Natural killer cell treated with Interleukin-12 subunit alpha and Interleukin-12 subunit beta and Interleukin-15 and Interleukin-18, amount 100 ng/mL, for 72 hours (primary cell): ENCODE results near the gene MTHFD2L. TPM values are rescaled to one million over a fixed set of nuclear protein-coding genes. Genes with fewer than 3 reads are reported as not detected.

Source experiments
- ATAC-seq, 2 donors: fragments of 150-1000 bp; cut with Tn5 transposase in 1 of 2; sonication (Bioruptor Pico), chemical (Tn5 transposase) in 1 of 2; 2 replicates each; pipeline ENCODE4 v1.10.0; 2021
- DNase-seq: peaks from one replicate; pipeline ENCODE4 v3.0.0; 2022; ENCODE audit warnings: low spot score
- H3K27ac Mint-ChIP-seq, 2 donors: 1 replicate in 1 of 2; 2 replicates in 1 of 2; pipeline ENCODE4 v1.8.0; 2022; ENCODE audit warnings: mixed read lengths in 2 of 2, mild to moderate bottlenecking in 1 of 2, moderate library complexity in 1 of 2
- H3K27me3 Mint-ChIP-seq, 2 donors: 1 replicate in 1 of 2; 2 replicates in 1 of 2; pipeline ENCODE4 v1.8.0; 2022; ENCODE audit warnings: mixed read lengths in 2 of 2
- H3K36me3 Mint-ChIP-seq: one replicate; pipeline ENCODE4 v1.8.0; 2022; ENCODE audit warnings: mixed read lengths
- H3K4me1 Mint-ChIP-seq, 2 donors: 1 replicate in 1 of 2; 2 replicates in 1 of 2; pipeline ENCODE4 v1.8.0; 2022; ENCODE audit warnings: low read depth in 2 of 2, mixed read lengths in 2 of 2, mild to moderate bottlenecking in 1 of 2
- H3K4me3 Mint-ChIP-seq: one replicate; pipeline ENCODE4 v1.8.0; 2022; ENCODE audit warnings: mixed read lengths
- H3K9me3 Mint-ChIP-seq: 2 replicates; pipeline ENCODE4 v1.8.0; 2022; ENCODE audit warnings: mixed read lengths
- total RNA-seq, 2 donors: library from RNA; stranded (reverse); gene quantifications; one replicate each; pipeline ENCODE4 v1.2.3, GENCODE V29; 2022

The MTHFD2L gene
- total RNA-seq, 2 donors from 2014 or later, result 8.4 to 14.5 TPM

GRCh38 chr4:74260036-74260435, 102.1 kb downstream of the MTHFD2L start:
- Mint-ChIP-seq H3K4me3 (no peak overlapping the region), H3K36me3 (no peaks in the 10 kb centered on the region)

GRCh38 chr4:74262522-74262921, 104.6 kb downstream of the MTHFD2L start:
- no peaks in the 10 kb centered on the region for H3K9me3 Mint-ChIP-seq
- H3K27me3 Mint-ChIP-seq, result no peaks in the 10 kb centered on the region
- no peak overlapping the region for H3K27ac Mint-ChIP-seq
- H3K4me3 Mint-ChIP-seq, result no peak overlapping the region
- ATAC-seq, result no peak
- H3K36me3 Mint-ChIP-seq, result no peaks in the 10 kb centered on the region
- no peak for DNase-seq
- no peaks in the 10 kb centered on the region for H3K4me1 Mint-ChIP-seq

More at GRCh38 chr4:74260036-74260435, 102.1 kb downstream of the MTHFD2L start:
- Mint-ChIP-seq H3K27ac (no peak overlapping the region), H3K27me3 (no peaks in the 10 kb centered on the region), H3K9me3 (no peaks in the 10 kb centered on the region), H3K4me1 (no peaks in the 10 kb centered on the region)
- ATAC-seq, result no peak
- no peak for DNase-seq

GRCh38 chr4:74263551-74263950, 105.6 kb downstream of the MTHFD2L start:
- H3K36me3 Mint-ChIP-seq, result no peaks in the 10 kb centered on the region
- DNase-seq (no peak), ATAC-seq (no peak)
- no peak overlapping the region for H3K27ac Mint-ChIP-seq
- no peaks in the 10 kb centered on the region for H3K9me3 Mint-ChIP-seq
- no peaks in the 10 kb centered on the region for H3K27me3 Mint-ChIP-seq
- H3K4me1 Mint-ChIP-seq, result no peaks in the 10 kb centered on the region
- no peak overlapping the region for H3K4me3 Mint-ChIP-seq

- DNase-seq (no peak), ATAC-seq (no peak)
- Mint-ChIP-seq H3K4me1 (no peaks in the 10 kb centered on the region), H3K27me3 (no peaks in the 10 kb centered on the region), H3K27ac (no peak overlapping the region), H3K36me3 (no peaks in the 10 kb centered on the region), H3K4me3 (no peak overlapping the region), H3K9me3 (no peaks in the 10 kb centered on the region)
Measured at GRCh38 chr4:74266081-74266480, 108.2 kb downstream of the MTHFD2L start.

GRCh38 chr4:74267998-74268606, 110.2 kb downstream of the MTHFD2L start:
- DNase-seq, result no peak
- Mint-ChIP-seq H3K36me3 (no peaks in the 10 kb centered on the region), H3K4me3 (no peak overlapping the region), H3K9me3 (no peaks in the 10 kb centered on the region), H3K27ac (no peak overlapping the region), H3K4me1 (no peaks in the 10 kb centered on the region), H3K27me3 (no peaks in the 10 kb centered on the region)
- ATAC-seq, result no peak

GRCh38 chr4:74268643-74269042, 110.7 kb downstream of the MTHFD2L start:
- H3K36me3 Mint-ChIP-seq, result no peaks in the 10 kb centered on the region
- H3K27ac Mint-ChIP-seq, result no peak overlapping the region
- H3K27me3 Mint-ChIP-seq, result no peaks in the 10 kb centered on the region
- H3K9me3 Mint-ChIP-seq, result no peaks in the 10 kb centered on the region
- H3K4me1 Mint-ChIP-seq, result no peaks in the 10 kb centered on the region
- DNase-seq (no peak), ATAC-seq (no peak)
- H3K4me3 Mint-ChIP-seq, result no peak overlapping the region

GRCh38 chr4:74278490-74278889, 120.6 kb downstream of the MTHFD2L start:
- Mint-ChIP-seq H3K4me3 (no peak overlapping the region), H3K4me1 (no peaks in the 10 kb centered on the region), H3K9me3 (no peaks in the 10 kb centered on the region), H3K27me3 (no peaks in the 10 kb centered on the region), H3K27ac (no peak overlapping the region), H3K36me3 (no peaks in the 10 kb centered on the region)
- ATAC-seq (no peak), DNase-seq (no peak)

- no peaks in the 10 kb centered on the region for H3K9me3 Mint-ChIP-seq
- H3K4me1 Mint-ChIP-seq, result no peaks in the 10 kb centered on the region
- no peak for DNase-seq
- H3K4me3 Mint-ChIP-seq, result no peak overlapping the region
- no peaks in the 10 kb centered on the region for H3K27me3 Mint-ChIP-seq
- no peak for ATAC-seq
- H3K27ac Mint-ChIP-seq, result no peak overlapping the region
- no peaks in the 10 kb centered on the region for H3K36me3 Mint-ChIP-seq
Measured at GRCh38 chr4:74279716-74280115, 121.8 kb downstream of the MTHFD2L start.

GRCh38 chr4:74282926-74283325, 125.0 kb downstream of the MTHFD2L start:
- no peaks in the 10 kb centered on the region for H3K4me1 Mint-ChIP-seq
- no peaks in the 10 kb centered on the region for H3K27me3 Mint-ChIP-seq
- no peak for DNase-seq
- no peaks in the 10 kb centered on the region for H3K36me3 Mint-ChIP-seq
- ATAC-seq, result no peak
- H3K27ac Mint-ChIP-seq, result no peak overlapping the region
- H3K9me3 Mint-ChIP-seq, result no peaks in the 10 kb centered on the region
- H3K4me3 Mint-ChIP-seq, result no peak overlapping the region

- Mint-ChIP-seq H3K9me3 (no peaks in the 10 kb centered on the region), H3K36me3 (no peaks in the 10 kb centered on the region), H3K4me1 (no peaks in the 10 kb centered on the region), H3K27me3 (no peaks in the 10 kb centered on the region), H3K27ac (no peak overlapping the region), H3K4me3 (no peak overlapping the region)
- DNase-seq (no peak), ATAC-seq (no peak)
Measured at GRCh38 chr4:74283614-74284013, 125.7 kb downstream of the MTHFD2L start.

GRCh38 chr4:74284053-74284452, 126.1 kb downstream of the MTHFD2L start:
- Mint-ChIP-seq H3K27me3 (no peaks in the 10 kb centered on the region), H3K36me3 (no peaks in the 10 kb centered on the region), H3K4me1 (no peaks in the 10 kb centered on the region), H3K9me3 (no peaks in the 10 kb centered on the region), H3K4me3 (no peak overlapping the region), H3K27ac (no peak overlapping the region)
- ATAC-seq (no peak), DNase-seq (no peak)

GRCh38 chr4:74287164-74287563, 129.2 kb downstream of the MTHFD2L start:
- Mint-ChIP-seq H3K36me3 (no peaks in the 10 kb centered on the region), H3K9me3 (peaks cover 3% of the 10 kb centered on the region), H3K4me1 (no peaks in the 10 kb centered on the region), H3K27me3 (no peaks in the 10 kb centered on the region), H3K27ac (no peak overlapping the region), H3K4me3 (no peak overlapping the region)
- DNase-seq (no peak), ATAC-seq (no peak)

GRCh38 chr4:74287791-74288190, 129.9 kb downstream of the MTHFD2L start:
- peaks cover 3% of the 10 kb centered on the region for H3K9me3 Mint-ChIP-seq
- no peaks in the 10 kb centered on the region for H3K36me3 Mint-ChIP-seq
- no peaks in the 10 kb centered on the region for H3K27me3 Mint-ChIP-seq
- H3K4me1 Mint-ChIP-seq, result no peaks in the 10 kb centered on the region
- H3K27ac Mint-ChIP-seq, result no peak overlapping the region
- DNase-seq, result no peak
- no peak for ATAC-seq
- H3K4me3 Mint-ChIP-seq, result no peak overlapping the region

GRCh38 chr4:74291471-74291870, 133.6 kb downstream of the MTHFD2L start:
- no peaks in the 10 kb centered on the region for H3K4me1 Mint-ChIP-seq
- H3K36me3 Mint-ChIP-seq, result no peaks in the 10 kb centered on the region
- ATAC-seq, result no peak
- H3K9me3 Mint-ChIP-seq, result peaks cover 6% of the 10 kb centered on the region
- H3K27ac Mint-ChIP-seq, result no peak overlapping the region
- DNase-seq, result no peak
- no peaks in the 10 kb centered on the region for H3K27me3 Mint-ChIP-seq
- H3K4me3 Mint-ChIP-seq, result no peak overlapping the region
